K562 (cell line): Measurements from ENCODE around the gene MYL5. TPM values are rescaled to one million over a fixed set of nuclear protein-coding genes. Genes with fewer than 3 reads are reported as not detected.

Experiments used
- ATAC-seq: fragments of 200-7000 bp; cut with Tn5 transposase; 3 replicates; pipeline ENCODE4 v1.9.1; 2020; ENCODE audit warnings: moderate library complexity
- BruUV-seq: library from RNA; stranded (reverse); fragments of 400-500 nt; replicated peaks from 2 replicates; lab custom pipeline; 2021; lab: Mats Ljungman, UMichigan
- CTCF ChIA-PET: fragments of 300-600 bp; formaldehyde crosslinking; extraction: SDS; loops from one replicate; lab custom pipeline; 2021; ENCODE audit warnings: low intra/inter-chr PET ratio; lab: Yijun Ruan, JAX
- POLR2A ChIA-PET: fragments of 300-600, 350-650 bp; sonication (Branson Sonifier 250); formaldehyde crosslinking; extraction: SDS; loops from one replicate; lab custom pipeline; 2021; ENCODE audit warnings: antibody characterized with exemption, inconsistent platforms; lab: Yijun Ruan, JAX
- DNase-seq, 4 experiments: peaks; one replicate each; pipeline versions ENCODE4 v3.0.0 to v3.0.0-alpha.2; 2011 to 2018; ENCODE audit warnings: low spot score in 3 of 4, mixed read lengths in 3 of 4; ENCODE audit errors: extremely low read depth in 1 of 4
- FAIRE-seq: peaks from 2 replicates; lab custom pipeline; 2011; peaks lifted over from hg19 to GRCh38; lab: Jason Lieb, UNC
- H2AFZ ChIP-seq: 2 replicates; pipeline ENCODE4 v1.6.0; 2011; ENCODE audit warnings: low read depth, low read length, control low read depth, inconsistent platforms
- H3K27ac ChIP-seq: fragments of 200-600 bp; 3 replicates; pipeline ENCODE4 v1.8.0; 2011; ENCODE audit warnings: low read depth, mild to moderate bottlenecking, control low read depth, inconsistent platforms, low read length, moderate library complexity, mixed read lengths; ENCODE audit errors: extremely low read depth
- H3K27me3 ChIP-seq, 2 experiments: fragments of 300-600 bp in 1 of 2; 2 replicates in 1 of 2; 3 replicates in 1 of 2; pipeline versions ENCODE4 v1.6.0 to v1.8.0; 2011; ENCODE audit warnings: inconsistent platforms in 2 of 2, low read length in 2 of 2, mild to moderate bottlenecking in 1 of 2, mixed read lengths in 1 of 2, moderate library complexity in 1 of 2; ENCODE audit not compliant: control insufficient read depth in 2 of 2, insufficient read depth in 2 of 2
- H3K36me3 ChIP-seq: fragments of 300-600 bp; 3 replicates; pipeline ENCODE4 v1.8.0; 2011; ENCODE audit warnings: mild to moderate bottlenecking, low read length, inconsistent platforms; ENCODE audit not compliant: control insufficient read depth, insufficient read depth
- H3K4me1 ChIP-seq, 2 experiments: fragments of 200-600 bp in 1 of 2; replicated peaks in 1 of 2; 2 replicates in 1 of 2; 3 replicates in 1 of 2; pipeline versions ENCODE4 v1.5.1 to v1.8.0; 2011; ENCODE audit warnings: inconsistent platforms in 2 of 2, low read length in 2 of 2, mild to moderate bottlenecking in 1 of 2, mixed read lengths in 1 of 2, moderate library complexity in 1 of 2; ENCODE audit not compliant: control insufficient read depth in 2 of 2, insufficient read depth in 2 of 2
- H3K4me2 ChIP-seq: 2 replicates; pipeline ENCODE4 v1.6.1; 2011; ENCODE audit warnings: low read length, control low read depth, inconsistent platforms, mixed read lengths; ENCODE audit not compliant: insufficient read depth
- H3K4me3 ChIP-seq: fragments of 200-600 bp; sonication (generic), shearing (Covaris generic); 2 replicates; pipeline ENCODE4 v1.5.1; 2016; ENCODE audit warnings: control low read depth, inconsistent platforms
- H3K79me2 ChIP-seq: fragments of 200-600 bp; 3 replicates; pipeline ENCODE4 v1.8.0; 2011; ENCODE audit warnings: low read length, inconsistent platforms; ENCODE audit not compliant: control insufficient read depth, insufficient read depth
- H3K9ac ChIP-seq, 2 experiments: 2 replicates each; pipeline versions ENCODE4 v1.6.0 to v1.6.1; 2011; ENCODE audit warnings: low read depth in 2 of 2, low read length in 2 of 2, control low read depth in 1 of 2, inconsistent platforms in 1 of 2, mild to moderate bottlenecking in 1 of 2, mixed read lengths in 1 of 2; ENCODE audit not compliant: insufficient read depth in 1 of 2
- H3K9me1 ChIP-seq: one replicate; pipeline ENCODE4 v1.6.0; 2011; ENCODE audit warnings: inconsistent platforms, mild to moderate bottlenecking, low read length, moderate library complexity; ENCODE audit not compliant: control insufficient read depth, insufficient read depth
- H3K9me3 ChIP-seq: replicated peaks from 2 replicates; pipeline ENCODE4 v1.5.1; 2011; ENCODE audit warnings: low read depth, low read length, inconsistent platforms; ENCODE audit not compliant: control insufficient read depth, insufficient read depth
- H4K20me1 ChIP-seq: replicated peaks from 2 replicates; pipeline ENCODE4 v1.6.1; 2011; ENCODE audit warnings: low read length, inconsistent platforms, mixed read lengths; ENCODE audit not compliant: control insufficient read depth, insufficient read depth
- ARID2 ChIP-seq: fragments of 450-650 bp; IDR thresholded peaks from 2 replicates; pipeline ENCODE4 v1.6.1; 2017; ENCODE audit warnings: antibody characterized with exemption, mild to moderate bottlenecking
- BRF1 ChIP-seq: IDR thresholded peaks from 3 replicates; pipeline ENCODE4 v1.6.1; 2011; ENCODE audit warnings: borderline replicate concordance, mild to moderate bottlenecking; ENCODE audit not compliant: insufficient read length; ENCODE audit errors: extremely low read depth
- ETV5 ChIP-seq: sonication (generic); formaldehyde crosslinking; IDR thresholded peaks from 2 replicates; pipeline ENCODE4 v1.4.0; 2020; ENCODE audit warnings: low read depth, mild to moderate bottlenecking, missing genetic modification reagents
- FOXP1 ChIP-seq: sonication (generic); formaldehyde crosslinking; IDR thresholded peaks from 2 replicates; pipeline ENCODE4 v1.8.0; 2022; ENCODE audit warnings: mild to moderate bottlenecking, missing genetic modification reagents
- HOXB6 ChIP-seq: fragments of 250-450 bp; sonication (Bioruptor Pico); IDR thresholded peaks from 2 replicates; pipeline ENCODE4 v1.5.1; 2022; ENCODE audit warnings: mild to moderate bottlenecking, borderline replicate concordance
- POLR2G ChIP-seq: fragments of 200-400 bp; formaldehyde crosslinking; IDR thresholded peaks from 2 replicates; pipeline ENCODE4 v1.6.1; 2017; ENCODE audit warnings: low read depth, mild to moderate bottlenecking, antibody characterized with exemption, low read length, moderate library complexity
- RFX5 ChIP-seq: IDR thresholded peaks from 2 replicates; pipeline ENCODE4 v1.6.1; 2011; ENCODE audit warnings: low read depth, mild to moderate bottlenecking, improper control_type of control experiment, low read length
- TCF7L2 ChIP-seq: fragments of 150-350 bp; IDR thresholded peaks from 2 replicates; pipeline ENCODE4 v1.6.1; 2016; ENCODE audit warnings: low read depth, mild to moderate bottlenecking, low read length, moderate library complexity
- WGBS: fragments of 100-300 bp; shearing (Covaris generic); methylation state at CpG from one replicate; pipeline ENCODE4 v1.1.6; 2016; ENCODE audit warnings: low coverage, mixed read lengths; ENCODE audit not compliant: insufficient coverage; ENCODE audit errors: missing lambda C conversion rate; 5-methylcytosine and 5-hydroxymethylcytosine counted together
- in situ Hi-C: fragments of 300-500 bp; cut with MboI; formaldehyde crosslinking; loops from 4 replicates; pipeline ENCODE4 v1.15.0; 2018; ENCODE audit warnings: inconsistent platforms, mixed read lengths
- intact Hi-C: fragments of 100-400 bp; cut with micrococcal nuclease; formaldehyde crosslinking; loops from 2 replicates; pipeline ENCODE4 v1.14.2; 2022
- polyA plus RNA-seq, 8 experiments: library from polyadenylated mRNA; depleted of rRNA in 4 of 8; stranded (reverse) in 5 of 8; unstranded in 3 of 8; fragments of >200 nt; fragmentation: Nextera tagmentation in 2 of 8; fragmentation: Illumina TruSeq in 1 of 8; extraction: Ambion mirVana in 2 of 8; extraction: Trizol in 1 of 8; gene quantifications; 2 replicates each; pipeline versions ENCODE4 v1.2.1 to v1.2.3, GENCODE V29; 2011 to 2014; ENCODE audit warnings: inconsistent platforms in 1 of 8, missing spikeins in 1 of 8
- total RNA-seq, 7 experiments: library from RNA; depleted of rRNA in 6 of 7; stranded (reverse); fragments of >200 nt in 6 of 7; fragmentation: Illumina TruSeq in 2 of 7; extraction: Trizol in 2 of 7; gene quantifications; 2 replicates each; pipeline versions ENCODE4 v1.2.1 to v1.2.3, GENCODE V29; 2011 to 2021; ENCODE audit warnings: low replicate concordance in 1 of 7

The MYL5 gene
- total and polyA plus RNA-seq, 9 of the 15 experiments (the other 6 are each of a cell fraction or from before 2014, with no cell fraction given) = 1.4 to 10.0 (median 4.1) TPM

- no peaks in the 10 kb centered on the region; the same call in 1 of the 2 replicates for H4K20me1 ChIP-seq
- H3K4me1 ChIP-seq = peaks cover 19 to 61% of the 10 kb centered on the region in 2 experiments
- BruUV-seq = no TSS peak
- H3K9me3 ChIP-seq = peaks cover 1% of the 10 kb centered on the region
- no peak for ATAC-seq
- H3K27me3 ChIP-seq = no peaks in the 10 kb centered on the region
- no peak overlapping the region for H3K27ac ChIP-seq
- intact Hi-C loops = no loop called here
- no peak for DNase-seq
- CTCF ChIA-PET = no interaction called here
- H3K4me3 ChIP-seq = no peak overlapping the region
- 96% methylated on average over 23 of the region's 61 CpGs for WGBS
- H3K9me1 ChIP-seq = no peaks in the 10 kb centered on the region
- H2AFZ ChIP-seq = no peak overlapping the region
- H3K36me3 ChIP-seq = peaks cover 16% of the 10 kb centered on the region; the same call in 2 of the 3 replicates
- POLR2A ChIA-PET = no interaction called here
- H3K9ac ChIP-seq = no peak overlapping the region
- no peak overlapping the region for H3K4me2 ChIP-seq
- H3K79me2 ChIP-seq = peaks cover 68% of the 10 kb centered on the region
- no peak for FAIRE-seq
- in situ Hi-C loops = no loop called here
- TF ChIP-seq ARID2 (no peak), RFX5 (no peak), TCF7L2 (no peak), POLR2G (peak; percentile 33; the same call in 1 of the 2 replicates), BRF1 (no peak), FOXP1 (no peak), ETV5 (CRISPR knock-in tag) (no peak), HOXB6 (CRISPR knock-in tag) (no peak)
Measured at GRCh38 chr4:722851-723360, 48.6 kb downstream of the MYL5 start.
